ENCODE results near the gene ANKS1B.

DNA sequence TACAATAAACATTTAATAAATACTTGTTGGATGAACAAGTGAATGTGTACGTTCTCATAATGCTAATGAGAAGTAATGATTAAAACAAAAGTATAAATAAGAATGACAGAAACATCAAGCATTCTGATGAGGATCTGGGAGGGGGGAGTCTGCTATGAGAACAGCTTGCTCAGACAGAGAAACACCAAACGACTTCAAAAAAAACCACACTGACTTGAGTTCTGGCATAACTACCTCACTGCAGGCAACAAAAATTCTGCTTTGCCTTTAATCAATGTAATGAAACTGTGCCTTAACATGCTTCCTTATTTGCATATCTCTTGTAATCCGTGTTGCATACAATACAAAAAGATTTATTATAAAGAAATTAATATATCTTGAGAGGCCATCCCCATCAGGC lies 632.5 kb downstream of the ANKS1B start:
- TF ChIP-seq, protein P1, sequence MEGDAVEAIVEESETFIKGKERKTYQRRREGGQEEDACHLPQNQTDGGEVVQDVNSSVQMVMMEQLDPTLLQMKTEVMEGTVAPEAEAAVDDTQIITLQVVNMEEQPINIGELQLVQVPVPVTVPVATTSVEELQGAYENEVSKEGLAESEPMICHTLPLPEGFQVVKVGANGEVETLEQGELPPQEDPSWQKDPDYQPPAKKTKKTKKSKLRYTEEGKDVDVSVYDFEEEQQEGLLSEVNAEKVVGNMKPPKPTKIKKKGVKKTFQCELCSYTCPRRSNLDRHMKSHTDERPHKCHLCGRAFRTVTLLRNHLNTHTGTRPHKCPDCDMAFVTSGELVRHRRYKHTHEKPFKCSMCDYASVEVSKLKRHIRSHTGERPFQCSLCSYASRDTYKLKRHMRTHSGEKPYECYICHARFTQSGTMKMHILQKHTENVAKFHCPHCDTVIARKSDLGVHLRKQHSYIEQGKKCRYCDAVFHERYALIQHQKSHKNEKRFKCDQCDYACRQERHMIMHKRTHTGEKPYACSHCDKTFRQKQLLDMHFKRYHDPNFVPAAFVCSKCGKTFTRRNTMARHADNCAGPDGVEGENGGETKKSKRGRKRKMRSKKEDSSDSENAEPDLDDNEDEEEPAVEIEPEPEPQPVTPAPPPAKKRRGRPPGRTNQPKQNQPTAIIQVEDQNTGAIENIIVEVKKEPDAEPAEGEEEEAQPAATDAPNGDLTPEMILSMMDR (conservative IDR thresholded peaks at IDR 0.05; ENCODE audit: low read length), result no peak
- TF ChIP-seq EZH2phosphoT487 (IDR thresholded peaks at IDR 0.05; ENCODE audit: borderline replicate concordance), result no peak
